SK-N-SH (cell line): ENCODE measurements around the gene VSIG10. TPM values are rescaled to one million over a fixed set of nuclear protein-coding genes. Genes with fewer than 3 reads are reported as not detected.

ENCODE experiments used
- CTCF ChIA-PET: fragments of 300-600, 350-600 bp; formaldehyde crosslinking; extraction: SDS; loops from one replicate; lab custom pipeline; 2021; lab: Yijun Ruan, JAX
- POLR2A ChIA-PET: fragments of 350-600 bp; sonication (Branson Sonifier 250); formaldehyde crosslinking; extraction: SDS; loops from one replicate; lab custom pipeline; 2020; ENCODE audit warnings: antibody characterized with exemption, inconsistent platforms; lab: Yijun Ruan, JAX
- DNase-seq: peaks from one replicate; pipeline ENCODE4 v3.0.0; 2012
- H2AFZ ChIP-seq: fragments of 200-600 bp; sonication (generic); 2 replicates; pipeline ENCODE4 v1.8.1; 2016; ENCODE audit warnings: antibody characterized with exemption, mild to moderate bottlenecking, low read depth
- H3F3A ChIP-seq: fragments of 200-600 bp; sonication (generic); replicated peaks from 2 replicates; pipeline ENCODE3; 2016; ENCODE audit warnings: antibody characterized with exemption, mild to moderate bottlenecking; ENCODE audit not compliant: insufficient read depth
- H3K27ac ChIP-seq, 2 experiments: fragments of 200-500 bp in 1 of 2; fragments of 200-600 bp in 1 of 2; sonication (Bioruptor generic) in 1 of 2; sonication (generic), shearing (Covaris generic) in 1 of 2; 2 replicates each; pipeline versions ENCODE4 v1.5.1 to v1.6.1; 2014 to 2016; ENCODE audit warnings: low read depth in 2 of 2, inconsistent platforms in 1 of 2, low read length in 1 of 2, mild to moderate bottlenecking in 1 of 2, mixed read lengths in 1 of 2
- H3K27me3 ChIP-seq: fragments of 200-600 bp; sonication (generic), shearing (Covaris generic); 2 replicates; pipeline ENCODE4 v1.6.1; 2016; ENCODE audit warnings: mixed run types; ENCODE audit not compliant: insufficient read depth
- H3K36me3 ChIP-seq, 2 experiments: fragments of 200-500 bp in 1 of 2; fragments of 200-600 bp in 1 of 2; sonication (Bioruptor generic) in 1 of 2; sonication (generic) in 1 of 2; replicated peaks in 1 of 2; 2 replicates each; pipeline versions ENCODE3 to v1.5.1; 2014 to 2016; ENCODE audit warnings: low read length in 1 of 2, mild to moderate bottlenecking in 1 of 2; ENCODE audit not compliant: insufficient read depth in 2 of 2, control insufficient read depth in 1 of 2
- H3K4me1 ChIP-seq, 2 experiments: fragments of 200-500 bp in 1 of 2; fragments of 200-600 bp in 1 of 2; sonication (Bioruptor generic) in 1 of 2; sonication (generic), shearing (Covaris generic) in 1 of 2; 2 replicates each; pipeline versions ENCODE4 v1.5.1 to v1.6.1; 2014 to 2016; ENCODE audit warnings: low read depth in 1 of 2, low read length in 1 of 2, mixed run types in 1 of 2; ENCODE audit not compliant: insufficient read depth in 2 of 2, control insufficient read depth in 1 of 2
- H3K4me2 ChIP-seq: fragments of 200-600 bp; sonication (generic), shearing (Covaris generic); 2 replicates; pipeline ENCODE4 v1.6.1; 2017; ENCODE audit warnings: mixed run types
- H3K4me3 ChIP-seq, 2 experiments: fragments of 200-500 bp in 1 of 2; fragments of 200-600 bp in 1 of 2; sonication (Bioruptor generic) in 1 of 2; sonication (generic), shearing (Covaris generic) in 1 of 2; 2 replicates each; pipeline versions ENCODE4 v1.5.1 to v1.8.1; 2014 to 2016; ENCODE audit warnings: low read depth in 2 of 2, inconsistent platforms in 1 of 2, low read length in 1 of 2, mild to moderate bottlenecking in 1 of 2, mixed read lengths in 1 of 2, moderate library complexity in 1 of 2
- H3K79me2 ChIP-seq: fragments of 200-600 bp; sonication (generic); 2 replicates; pipeline ENCODE4 v1.8.1; 2017; ENCODE audit warnings: mild to moderate bottlenecking; ENCODE audit not compliant: insufficient read depth
- H3K9ac ChIP-seq: fragments of 200-600 bp; sonication (generic); 2 replicates; pipeline ENCODE4 v1.6.1; 2017; ENCODE audit warnings: mixed run types
- H3K9me2 ChIP-seq: fragments of 200-600 bp; sonication (generic); 2 replicates; pipeline ENCODE4 v1.6.1; 2017; ENCODE audit warnings: mixed run types
- H3K9me3 ChIP-seq: fragments of 200-600 bp; sonication (generic); 2 replicates; pipeline ENCODE4 v1.6.1; 2017; ENCODE audit warnings: mixed run types, mild to moderate bottlenecking, moderate library complexity
- H4K20me1 ChIP-seq: fragments of 200-600 bp; sonication (generic); 2 replicates; pipeline ENCODE4 v1.6.1; 2017; ENCODE audit warnings: mild to moderate bottlenecking, mixed run types; ENCODE audit not compliant: insufficient read depth
- ELF1 ChIP-seq: IDR thresholded peaks from 2 replicates; pipeline ENCODE4 v1.4.0; 2012
- EZH2phosphoT487 ChIP-seq: fragments of 200-600 bp; sonication (generic); IDR thresholded peaks from 2 replicates; pipeline ENCODE4 v1.6.1; 2017; ENCODE audit warnings: low read depth, mixed run types, mild to moderate bottlenecking, antibody characterized with exemption, moderate library complexity, borderline replicate concordance
- GABPA ChIP-seq: IDR thresholded peaks from 2 replicates; pipeline ENCODE4 v1.4.0; 2012; ENCODE audit warnings: low read depth, mild to moderate bottlenecking
- NRF1 ChIP-seq: IDR thresholded peaks from 2 replicates; pipeline ENCODE4 v1.6.1; 2012; ENCODE audit warnings: low read depth, mild to moderate bottlenecking, low read length
- RAD21 ChIP-seq: IDR thresholded peaks from 2 replicates; pipeline ENCODE4 v1.6.1; 2012; ENCODE audit warnings: mild to moderate bottlenecking, low read length
- SIN3A ChIP-seq: IDR thresholded peaks from 2 replicates; pipeline ENCODE4 v1.6.1; 2012; ENCODE audit warnings: low read depth, mild to moderate bottlenecking, low read length, moderate library complexity, borderline replicate concordance
- SMC3 ChIP-seq: IDR thresholded peaks from 2 replicates; pipeline ENCODE4 v1.6.1; 2012; ENCODE audit warnings: low read depth, low read length, improper control_type of control experiment
- WGBS: methylation state at CpG from one replicate; pipeline ENCODE4 v1.1.6; 2017; ENCODE audit warnings: low lambda C conversion rate; 5-methylcytosine and 5-hydroxymethylcytosine counted together
- polyA plus RNA-seq, 3 experiments: library from polyadenylated mRNA; depleted of rRNA; stranded (reverse); fragments of >200 nt; gene quantifications; 2 replicates each; pipeline ENCODE4 v1.2.3, GENCODE V29; 2012
- TF ChIP-seq, protein P1 (sequence below): IDR thresholded peaks from 2 replicates; pipeline ENCODE4 v1.4.0; 2012; ENCODE audit warnings: low read depth, borderline replicate concordance
- TF ChIP-seq, protein P2 (sequence below): fragments of 150-350 bp; IDR thresholded peaks from 2 replicates; pipeline ENCODE4 v1.6.1; 2017; ENCODE audit warnings: antibody characterized with exemption, low read length, low read depth, borderline replicate concordance
- TF ChIP-seq, protein P3 (sequence below): fragments of 200-600 bp; sonication (generic); IDR thresholded peaks from 2 replicates; pipeline ENCODE4 v1.6.1; 2017; ENCODE audit warnings: antibody characterized with exemption, mild to moderate bottlenecking, moderate library complexity
- TF ChIP-seq, protein P4 (sequence below): fragments of 150-350 bp; IDR thresholded peaks from 2 replicates; pipeline ENCODE4 v1.6.1; 2016; ENCODE audit warnings: mild to moderate bottlenecking, low read depth, low read length
- TF ChIP-seq, protein P5 (sequence below): IDR thresholded peaks from 2 replicates; pipeline ENCODE4 v1.6.1; 2012; ENCODE audit warnings: mild to moderate bottlenecking, low read depth, low read length, moderate library complexity

The VSIG10 gene
- polyA plus RNA-seq, 1 of the 3 experiments (the other 2 are of a cell fraction), result 12.5 TPM

DNA sequence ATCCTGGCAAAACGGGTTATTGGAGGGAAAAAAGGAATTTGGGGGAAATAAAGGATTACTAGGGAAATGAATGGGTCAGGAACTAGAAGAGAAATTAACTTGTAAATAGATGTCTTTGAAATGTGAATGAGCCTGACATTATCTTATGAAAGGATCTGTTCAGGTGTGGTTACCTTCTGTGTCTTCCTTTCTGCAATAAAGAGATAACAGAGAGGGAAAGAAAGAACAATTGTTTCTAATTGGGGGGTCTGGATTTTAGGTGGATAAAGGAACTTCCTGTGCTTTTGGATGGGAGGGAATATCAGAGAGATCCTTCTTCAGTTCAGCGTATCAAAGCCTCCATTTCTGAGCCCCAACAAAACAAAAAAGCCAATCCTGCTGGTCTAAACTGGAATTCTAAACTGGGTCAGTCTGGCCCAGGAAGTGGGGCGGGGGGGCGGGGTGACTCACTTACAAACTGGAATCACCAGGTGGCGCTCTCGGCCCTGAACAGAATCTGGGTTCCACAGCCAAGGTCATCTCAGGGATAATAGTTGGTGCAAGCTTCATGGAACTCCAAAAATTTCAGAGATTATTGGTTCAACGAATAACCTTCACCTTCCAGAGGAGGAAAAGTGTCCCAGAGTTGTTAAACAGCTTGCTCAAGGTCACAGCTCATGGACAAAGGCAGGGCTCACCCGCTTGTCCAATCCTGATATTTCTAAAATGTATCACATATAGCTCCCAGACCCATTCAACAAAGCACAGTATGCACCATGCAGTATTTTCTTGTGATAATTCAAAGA is 17.0 kb upstream of the VSIG10 start:
- Histone ChIP-seq H3K27ac (peak overlapping the region; percentile 31 to 47; a peak in 2 of 4 replicates), H3K36me3 (no peaks in the 10 kb centered on the region), H3K4me2 (no peak overlapping the region), H3K4me1 (no peaks in the 10 kb centered on the region), H3K9me2 (no peaks in the 10 kb centered on the region), H3K4me3 (no peak overlapping the region), H3K9ac (peak overlapping the region; percentile 68; the same call in 1 of the 2 replicates), H3F3A (peaks cover 4% of the 10 kb centered on the region), H3K79me2 (no peaks in the 10 kb centered on the region), H4K20me1 (no peaks in the 10 kb centered on the region), H3K27me3 (no peaks in the 10 kb centered on the region), H3K9me3 (no peaks in the 10 kb centered on the region), H2AFZ (peak overlapping the region; percentile 99)
- 24% methylated on average over 8 of the region's 8 CpGs for whole genome bisulfite sequencing
- ChIA-PET CTCF (interaction anchor here (0.7 to 2.7 kb wide), 21 partner anchors 7 to 279 kb away, joined by 3 to 15 read pairs (median 4); partner anchors contain the start of genes PEBP1, SUDS3 and VSIG10), POLR2A (interaction anchor here (1.3 to 1.8 kb wide), 2 partner anchors 14 to 256 kb away, joined by 3 to 10 read pairs; partner anchors contain the start of genes PEBP1 and SUDS3)
- DNase-seq, result peak; percentile 86
- TF ChIP-seq, protein P1, sequence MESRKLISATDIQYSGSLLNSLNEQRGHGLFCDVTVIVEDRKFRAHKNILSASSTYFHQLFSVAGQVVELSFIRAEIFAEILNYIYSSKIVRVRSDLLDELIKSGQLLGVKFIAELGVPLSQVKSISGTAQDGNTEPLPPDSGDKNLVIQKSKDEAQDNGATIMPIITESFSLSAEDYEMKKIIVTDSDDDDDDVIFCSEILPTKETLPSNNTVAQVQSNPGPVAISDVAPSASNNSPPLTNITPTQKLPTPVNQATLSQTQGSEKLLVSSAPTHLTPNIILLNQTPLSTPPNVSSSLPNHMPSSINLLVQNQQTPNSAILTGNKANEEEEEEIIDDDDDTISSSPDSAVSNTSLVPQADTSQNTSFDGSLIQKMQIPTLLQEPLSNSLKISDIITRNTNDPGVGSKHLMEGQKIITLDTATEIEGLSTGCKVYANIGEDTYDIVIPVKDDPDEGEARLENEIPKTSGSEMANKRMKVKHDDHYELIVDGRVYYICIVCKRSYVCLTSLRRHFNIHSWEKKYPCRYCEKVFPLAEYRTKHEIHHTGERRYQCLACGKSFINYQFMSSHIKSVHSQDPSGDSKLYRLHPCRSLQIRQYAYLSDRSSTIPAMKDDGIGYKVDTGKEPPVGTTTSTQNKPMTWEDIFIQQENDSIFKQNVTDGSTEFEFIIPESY, result no peak
- TF ChIP-seq RAD21 (peak; percentile 60), SIN3A (no peak), SMC3 (peak; percentile 30), EZH2phosphoT487 (no peak)
- TF ChIP-seq, protein P2, sequence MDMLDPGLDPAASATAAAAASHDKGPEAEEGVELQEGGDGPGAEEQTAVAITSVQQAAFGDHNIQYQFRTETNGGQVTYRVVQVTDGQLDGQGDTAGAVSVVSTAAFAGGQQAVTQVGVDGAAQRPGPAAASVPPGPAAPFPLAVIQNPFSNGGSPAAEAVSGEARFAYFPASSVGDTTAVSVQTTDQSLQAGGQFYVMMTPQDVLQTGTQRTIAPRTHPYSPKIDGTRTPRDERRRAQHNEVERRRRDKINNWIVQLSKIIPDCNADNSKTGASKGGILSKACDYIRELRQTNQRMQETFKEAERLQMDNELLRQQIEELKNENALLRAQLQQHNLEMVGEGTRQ, result no peak
- TF ChIP-seq, protein P3, sequence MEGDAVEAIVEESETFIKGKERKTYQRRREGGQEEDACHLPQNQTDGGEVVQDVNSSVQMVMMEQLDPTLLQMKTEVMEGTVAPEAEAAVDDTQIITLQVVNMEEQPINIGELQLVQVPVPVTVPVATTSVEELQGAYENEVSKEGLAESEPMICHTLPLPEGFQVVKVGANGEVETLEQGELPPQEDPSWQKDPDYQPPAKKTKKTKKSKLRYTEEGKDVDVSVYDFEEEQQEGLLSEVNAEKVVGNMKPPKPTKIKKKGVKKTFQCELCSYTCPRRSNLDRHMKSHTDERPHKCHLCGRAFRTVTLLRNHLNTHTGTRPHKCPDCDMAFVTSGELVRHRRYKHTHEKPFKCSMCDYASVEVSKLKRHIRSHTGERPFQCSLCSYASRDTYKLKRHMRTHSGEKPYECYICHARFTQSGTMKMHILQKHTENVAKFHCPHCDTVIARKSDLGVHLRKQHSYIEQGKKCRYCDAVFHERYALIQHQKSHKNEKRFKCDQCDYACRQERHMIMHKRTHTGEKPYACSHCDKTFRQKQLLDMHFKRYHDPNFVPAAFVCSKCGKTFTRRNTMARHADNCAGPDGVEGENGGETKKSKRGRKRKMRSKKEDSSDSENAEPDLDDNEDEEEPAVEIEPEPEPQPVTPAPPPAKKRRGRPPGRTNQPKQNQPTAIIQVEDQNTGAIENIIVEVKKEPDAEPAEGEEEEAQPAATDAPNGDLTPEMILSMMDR, result peak; percentile 48

DNA sequence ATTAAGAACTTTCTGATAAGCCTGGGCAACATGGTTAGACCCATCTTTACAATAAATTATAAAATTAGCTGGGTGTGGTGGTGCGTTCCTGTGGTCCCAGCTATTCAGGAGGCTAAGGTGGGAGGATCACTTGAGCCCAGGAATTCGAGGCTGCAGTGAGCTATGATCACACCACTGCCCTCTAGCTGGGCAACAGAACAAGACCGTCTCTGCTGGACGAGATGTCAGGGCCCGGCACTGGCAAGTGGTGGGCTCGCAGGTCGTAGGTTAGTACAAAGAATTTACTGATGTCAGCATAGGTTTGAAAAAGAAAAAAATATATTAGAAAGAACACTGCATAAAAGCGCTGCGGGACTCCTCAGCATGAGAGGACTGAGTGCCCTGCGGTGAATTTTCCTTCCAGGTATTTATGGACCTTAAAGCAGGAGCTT is 15.7 kb upstream of the VSIG10 start:
- 95% methylated on average over 10 of the region's 10 CpGs for WGBS
- H2AFZ ChIP-seq, result no peak overlapping the region
- no peaks in the 10 kb centered on the region for H3K9me2 ChIP-seq
- CTCF ChIA-PET, result interaction anchor here (0.7 to 1.5 kb wide), 7 partner anchors 8 to 641 kb away, joined by 3 to 7 read pairs (median 4); partner anchors contain the start of genes PEBP1, SUDS3 and VSIG10
- no peak overlapping the region for H3K9ac ChIP-seq
- H3K4me1 ChIP-seq, result no peaks in the 10 kb centered on the region
- H3K4me3 ChIP-seq, result no peak overlapping the region
- no peaks in the 10 kb centered on the region for H3K9me3 ChIP-seq
- DNase-seq, result no peak
- POLR2A ChIA-PET, result no interaction called here
- peaks cover 4% of the 10 kb centered on the region for H3F3A ChIP-seq
- no peaks in the 10 kb centered on the region for H3K79me2 ChIP-seq
- H4K20me1 ChIP-seq, result no peaks in the 10 kb centered on the region
- no peak overlapping the region for H3K27ac ChIP-seq
- TF ChIP-seq, protein P4, sequence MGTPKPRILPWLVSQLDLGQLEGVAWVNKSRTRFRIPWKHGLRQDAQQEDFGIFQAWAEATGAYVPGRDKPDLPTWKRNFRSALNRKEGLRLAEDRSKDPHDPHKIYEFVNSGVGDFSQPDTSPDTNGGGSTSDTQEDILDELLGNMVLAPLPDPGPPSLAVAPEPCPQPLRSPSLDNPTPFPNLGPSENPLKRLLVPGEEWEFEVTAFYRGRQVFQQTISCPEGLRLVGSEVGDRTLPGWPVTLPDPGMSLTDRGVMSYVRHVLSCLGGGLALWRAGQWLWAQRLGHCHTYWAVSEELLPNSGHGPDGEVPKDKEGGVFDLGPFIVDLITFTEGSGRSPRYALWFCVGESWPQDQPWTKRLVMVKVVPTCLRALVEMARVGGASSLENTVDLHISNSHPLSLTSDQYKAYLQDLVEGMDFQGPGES, result no peak
- TF ChIP-seq, protein P5, sequence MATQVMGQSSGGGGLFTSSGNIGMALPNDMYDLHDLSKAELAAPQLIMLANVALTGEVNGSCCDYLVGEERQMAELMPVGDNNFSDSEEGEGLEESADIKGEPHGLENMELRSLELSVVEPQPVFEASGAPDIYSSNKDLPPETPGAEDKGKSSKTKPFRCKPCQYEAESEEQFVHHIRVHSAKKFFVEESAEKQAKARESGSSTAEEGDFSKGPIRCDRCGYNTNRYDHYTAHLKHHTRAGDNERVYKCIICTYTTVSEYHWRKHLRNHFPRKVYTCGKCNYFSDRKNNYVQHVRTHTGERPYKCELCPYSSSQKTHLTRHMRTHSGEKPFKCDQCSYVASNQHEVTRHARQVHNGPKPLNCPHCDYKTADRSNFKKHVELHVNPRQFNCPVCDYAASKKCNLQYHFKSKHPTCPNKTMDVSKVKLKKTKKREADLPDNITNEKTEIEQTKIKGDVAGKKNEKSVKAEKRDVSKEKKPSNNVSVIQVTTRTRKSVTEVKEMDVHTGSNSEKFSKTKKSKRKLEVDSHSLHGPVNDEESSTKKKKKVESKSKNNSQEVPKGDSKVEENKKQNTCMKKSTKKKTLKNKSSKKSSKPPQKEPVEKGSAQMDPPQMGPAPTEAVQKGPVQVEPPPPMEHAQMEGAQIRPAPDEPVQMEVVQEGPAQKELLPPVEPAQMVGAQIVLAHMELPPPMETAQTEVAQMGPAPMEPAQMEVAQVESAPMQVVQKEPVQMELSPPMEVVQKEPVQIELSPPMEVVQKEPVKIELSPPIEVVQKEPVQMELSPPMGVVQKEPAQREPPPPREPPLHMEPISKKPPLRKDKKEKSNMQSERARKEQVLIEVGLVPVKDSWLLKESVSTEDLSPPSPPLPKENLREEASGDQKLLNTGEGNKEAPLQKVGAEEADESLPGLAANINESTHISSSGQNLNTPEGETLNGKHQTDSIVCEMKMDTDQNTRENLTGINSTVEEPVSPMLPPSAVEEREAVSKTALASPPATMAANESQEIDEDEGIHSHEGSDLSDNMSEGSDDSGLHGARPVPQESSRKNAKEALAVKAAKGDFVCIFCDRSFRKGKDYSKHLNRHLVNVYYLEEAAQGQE, result no peak
- TF ChIP-seq SIN3A (no peak), GABPA (no peak), NRF1 (no peak), ELF1 (no peak)
- no peaks in the 10 kb centered on the region for H3K36me3 ChIP-seq
- H3K27me3 ChIP-seq, result no peaks in the 10 kb centered on the region
- H3K4me2 ChIP-seq, result no peak overlapping the region
